GM12873 (cell line): ENCODE data around the gene IL19.

Experiments
- TF ChIP-seq, protein P1 (sequence below): IDR thresholded peaks from 2 replicates; pipeline ENCODE4 v1.5.1; 2012; ENCODE audit warnings: low read depth, mild to moderate bottlenecking, moderate library complexity, low read length, control low read depth; ENCODE audit not compliant: insufficient read depth; ENCODE audit errors: missing control alignments

Gene IL19

GRCh38 chr1:206792939-206793607 lies 22.5 kb downstream of the IL19 start:
- TF ChIP-seq, protein P1, sequence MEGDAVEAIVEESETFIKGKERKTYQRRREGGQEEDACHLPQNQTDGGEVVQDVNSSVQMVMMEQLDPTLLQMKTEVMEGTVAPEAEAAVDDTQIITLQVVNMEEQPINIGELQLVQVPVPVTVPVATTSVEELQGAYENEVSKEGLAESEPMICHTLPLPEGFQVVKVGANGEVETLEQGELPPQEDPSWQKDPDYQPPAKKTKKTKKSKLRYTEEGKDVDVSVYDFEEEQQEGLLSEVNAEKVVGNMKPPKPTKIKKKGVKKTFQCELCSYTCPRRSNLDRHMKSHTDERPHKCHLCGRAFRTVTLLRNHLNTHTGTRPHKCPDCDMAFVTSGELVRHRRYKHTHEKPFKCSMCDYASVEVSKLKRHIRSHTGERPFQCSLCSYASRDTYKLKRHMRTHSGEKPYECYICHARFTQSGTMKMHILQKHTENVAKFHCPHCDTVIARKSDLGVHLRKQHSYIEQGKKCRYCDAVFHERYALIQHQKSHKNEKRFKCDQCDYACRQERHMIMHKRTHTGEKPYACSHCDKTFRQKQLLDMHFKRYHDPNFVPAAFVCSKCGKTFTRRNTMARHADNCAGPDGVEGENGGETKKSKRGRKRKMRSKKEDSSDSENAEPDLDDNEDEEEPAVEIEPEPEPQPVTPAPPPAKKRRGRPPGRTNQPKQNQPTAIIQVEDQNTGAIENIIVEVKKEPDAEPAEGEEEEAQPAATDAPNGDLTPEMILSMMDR: no peak

DNA sequence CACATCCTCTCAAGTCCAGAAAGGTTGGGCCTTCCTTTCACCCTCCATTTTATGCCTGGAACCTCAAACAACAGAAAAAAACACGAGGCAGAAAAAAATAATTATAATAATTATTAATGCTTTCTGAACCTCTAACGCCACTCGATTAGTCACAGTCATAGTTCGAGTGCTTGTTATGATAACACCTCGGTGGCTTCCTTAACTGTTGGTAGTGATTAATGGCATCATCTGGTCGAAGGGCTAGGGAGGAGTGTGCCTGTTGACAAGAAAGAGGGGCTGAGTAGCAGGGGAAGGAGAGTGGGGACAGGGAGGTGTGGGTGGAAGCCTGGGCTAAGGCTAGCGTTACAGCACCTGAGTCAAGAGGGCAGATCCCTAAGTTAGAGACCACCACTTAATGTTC lies 23.0 kb downstream of the IL19 start:
- TF ChIP-seq, protein P1: no peak

- TF ChIP-seq, protein P1: no peak
These were observed 23.8 kb downstream of the IL19 start for GRCh38 chr1:206794294-206794908.

DNA sequence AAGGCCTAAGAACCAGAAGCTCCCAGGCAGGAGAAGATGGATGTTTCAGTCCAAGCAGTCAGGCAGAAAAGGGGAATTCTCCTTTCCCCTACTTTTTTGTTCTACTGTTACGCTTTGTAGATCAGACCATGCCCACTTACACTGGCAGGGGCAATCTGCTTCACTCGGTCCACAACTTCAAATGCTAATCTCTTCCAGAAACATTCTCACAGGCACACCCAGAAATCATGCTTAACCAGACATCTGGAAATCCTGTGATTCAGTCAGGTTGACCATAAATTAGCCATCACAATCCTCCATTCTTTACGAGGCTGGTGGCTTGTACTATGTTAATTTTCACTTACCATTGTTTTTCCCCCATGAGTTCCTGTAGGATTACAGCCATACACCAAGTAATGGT lies 25.5 kb downstream of the IL19 start:
- TF ChIP-seq, protein P1: no peak

- TF ChIP-seq, protein P1: no peak
These were observed 26.4 kb downstream of the IL19 start for GRCh38 chr1:206796981-206797402.

- TF ChIP-seq, protein P1: peak; percentile 85
These were observed 27.2 kb downstream of the IL19 start for GRCh38 chr1:206797534-206798383.
